CD14-positive monocyte (primary cell): Measurements from ENCODE around the gene SH3RF1. TPM values are rescaled to one million over a fixed set of nuclear protein-coding genes. Genes with fewer than 3 reads are reported as not detected.

Source experiments
- DNase-seq, 3 donors: peaks; one replicate each; pipeline ENCODE4 v3.0.0-alpha.2; 2011 to 2022
- H2AFZ ChIP-seq: 2 replicates; pipeline ENCODE4 v1.6.0; 2012; ENCODE audit warnings: mild to moderate bottlenecking, low read depth, low read length, inconsistent platforms; ENCODE audit not compliant: insufficient read depth, poor library complexity, severe bottlenecking
- H3K27ac ChIP-seq, 2 donors: 1 replicate in 1 of 2; 2 replicates in 1 of 2; pipeline ENCODE4 v1.5.1; 2012 to 2013; ENCODE audit warnings: low read length in 2 of 2, control low read depth in 1 of 2, inconsistent platforms in 1 of 2, low read depth in 1 of 2, mild to moderate bottlenecking in 1 of 2
- H3K27me3 ChIP-seq, 2 donors: one replicate each; pipeline versions ENCODE4 v1.6.0 to v1.6.1; 2011 to 2013; ENCODE audit warnings: low read length in 2 of 2; ENCODE audit not compliant: control insufficient read depth in 2 of 2, insufficient read depth in 2 of 2
- H3K36me3 ChIP-seq, 2 donors: replicated peaks in 1 of 2; 1 replicate in 1 of 2; 2 replicates in 1 of 2; pipeline versions ENCODE4 v1.5.1 to v1.6.1; 2012 to 2013; ENCODE audit warnings: low read length in 2 of 2, control low read depth in 1 of 2, inconsistent platforms in 1 of 2, mild to moderate bottlenecking in 1 of 2; ENCODE audit not compliant: insufficient read depth in 2 of 2, control insufficient read depth in 1 of 2
- H3K4me1 ChIP-seq, 2 donors: 1 replicate in 1 of 2; 2 replicates in 1 of 2; pipeline versions ENCODE4 v1.5.1 to v1.6.1; 2012 to 2013; ENCODE audit warnings: low read length in 2 of 2, control low read depth in 1 of 2, inconsistent platforms in 1 of 2, mild to moderate bottlenecking in 1 of 2, moderate library complexity in 1 of 2; ENCODE audit not compliant: insufficient read depth in 2 of 2, control insufficient read depth in 1 of 2
- H3K4me2 ChIP-seq: replicated peaks from 2 replicates; pipeline ENCODE3; 2012; ENCODE audit warnings: low read length, moderate library complexity, mild to moderate bottlenecking; ENCODE audit not compliant: poor library complexity, severe bottlenecking; ENCODE audit errors: extremely low read depth
- H3K4me3 ChIP-seq, 3 experiments: fragments of 200-600 bp in 1 of 3; sonication (generic) in 1 of 3; replicated peaks in 1 of 3; 1 replicate in 2 of 3; 2 replicates in 1 of 3; pipeline ENCODE4 v1.5.1; 2011 to 2013; ENCODE audit warnings: low read length in 3 of 3, mild to moderate bottlenecking in 3 of 3, control low read depth in 2 of 3, low read depth in 2 of 3, inconsistent platforms in 1 of 3, moderate library complexity in 1 of 3
- H3K79me2 ChIP-seq: 2 replicates; pipeline ENCODE4 v1.6.0; 2012; ENCODE audit warnings: mild to moderate bottlenecking, control low read depth, inconsistent platforms, low read length, moderate library complexity; ENCODE audit not compliant: insufficient read depth
- H3K9ac ChIP-seq: 2 replicates; pipeline ENCODE4 v1.6.0; 2017; ENCODE audit warnings: low read length, mild to moderate bottlenecking; ENCODE audit not compliant: insufficient read depth, poor library complexity, severe bottlenecking
- H3K9me3 ChIP-seq, 2 donors: replicated peaks in 1 of 2; 1 replicate in 1 of 2; 2 replicates in 1 of 2; pipeline versions ENCODE4 v1.5.1 to v1.6.1; 2012 to 2013; ENCODE audit warnings: low read length in 2 of 2, control low read depth in 1 of 2; ENCODE audit not compliant: control insufficient read depth in 1 of 2, insufficient read depth in 1 of 2
- H4K20me1 ChIP-seq: 2 replicates; pipeline ENCODE4 v1.6.0; 2012; ENCODE audit warnings: mild to moderate bottlenecking, low read length, control low read depth, moderate library complexity; ENCODE audit not compliant: insufficient read depth
- H3K27ac Mint-ChIP-seq, 7 donors: one replicate each; pipeline ENCODE4 v1.8.0; 2020; ENCODE audit warnings: mild to moderate bottlenecking in 7 of 7, mixed read lengths in 7 of 7, moderate library complexity in 6 of 7, inconsistent platforms in 2 of 7
- H3K27me3 Mint-ChIP-seq, 3 donors: one replicate each; pipeline ENCODE4 v1.8.0; 2021 to 2022; ENCODE audit warnings: low read depth in 3 of 3, mild to moderate bottlenecking in 3 of 3, mixed read lengths in 3 of 3, moderate library complexity in 3 of 3, inconsistent platforms in 1 of 3
- H3K36me3 Mint-ChIP-seq, 2 donors: one replicate each; pipeline ENCODE4 v1.8.0; 2020; ENCODE audit warnings: mixed read lengths in 2 of 2, inconsistent platforms in 1 of 2, mild to moderate bottlenecking in 1 of 2
- H3K4me1 Mint-ChIP-seq: one replicate; pipeline ENCODE4 v1.8.0; 2020; ENCODE audit warnings: mild to moderate bottlenecking, mixed read lengths
- H3K4me3 Mint-ChIP-seq, 2 donors: one replicate each; pipeline ENCODE4 v1.8.0; 2020; ENCODE audit warnings: mild to moderate bottlenecking in 2 of 2, mixed read lengths in 2 of 2, moderate library complexity in 1 of 2
- H3K9me3 Mint-ChIP-seq, 7 donors: one replicate each; pipeline ENCODE4 v1.8.0; 2020 to 2022; ENCODE audit warnings: mixed read lengths in 7 of 7, mild to moderate bottlenecking in 6 of 7, moderate library complexity in 6 of 7, inconsistent platforms in 2 of 7
- WGBS: methylation state at CpG from one replicate; pipeline ENCODE4 v1.1.5; 2013; ENCODE audit warnings: missing lambda C conversion rate; ENCODE audit not compliant: insufficient coverage; 5-methylcytosine and 5-hydroxymethylcytosine counted together
- intact Hi-C, 2 donors: fragments of 100-400 bp; cut with micrococcal nuclease; formaldehyde crosslinking; loops; one replicate each; pipeline versions ENCODE4 v1.15.0 to v1.15.1; 2023
- polyA plus RNA-seq, 3 donors: library from polyadenylated mRNA; depleted of rRNA in 1 of 3; unstranded in 2 of 3; stranded (reverse) in 1 of 3; fragments of 300-500 nt in 2 of 3; fragments of >200 nt in 1 of 3; fragmentation: Illumina TruSeq in 2 of 3; gene quantifications; 1 replicate in 2 of 3; 2 replicates in 1 of 3; pipeline ENCODE4 v1.2.3, GENCODE V29; 2012 to 2021
- TF ChIP-seq, protein P1 (sequence below): fragments of 200-600 bp; IDR thresholded peaks from one replicate; pipeline ENCODE4 v1.8.0; 2022; ENCODE audit warnings: antibody characterized with exemption, mild to moderate bottlenecking

Gene SH3RF1
- polyA plus RNA-seq, 3 donors = 3.1 to 4.7 (median 4.4) TPM

DNA sequence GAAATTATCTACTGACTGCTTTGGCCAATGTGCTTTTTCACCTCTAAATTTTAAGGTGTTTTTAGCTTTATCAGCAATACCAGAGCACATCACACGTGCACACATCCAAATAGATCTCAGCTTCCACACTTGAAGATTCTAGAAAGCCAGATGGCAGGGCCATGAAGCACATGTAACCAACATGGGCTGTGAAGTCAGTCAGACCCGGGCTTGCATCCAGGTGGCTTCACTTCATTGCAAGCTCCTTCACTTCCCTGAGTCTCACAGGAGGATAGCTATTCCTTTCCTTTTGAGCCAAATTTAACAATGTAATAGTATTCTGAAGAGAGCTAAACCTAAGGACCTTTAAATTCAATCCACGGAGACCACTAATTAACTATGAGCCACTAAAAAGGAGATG lies 86.5 kb downstream of the SH3RF1 start:
- Histone ChIP-seq H3K9ac (no peak overlapping the region), H3K27ac (no peak overlapping the region), H3K4me3 (no peak overlapping the region), H4K20me1 (peaks cover 9% of the 10 kb centered on the region), H3K9me3 (no peaks in the 10 kb centered on the region), H3K27me3 (no peaks in the 10 kb centered on the region), H3K4me2 (no peak overlapping the region), H2AFZ (no peak overlapping the region), H3K4me1 (no peaks in the 10 kb centered on the region), H3K79me2 (peaks cover 15% of the 10 kb centered on the region), H3K36me3 (no peaks in the 10 kb centered on the region)
- no peak overlapping the region for H3K27ac Mint-ChIP-seq
- WGBS = 100% methylated on average over 1 of the region's 3 CpGs
- intact Hi-C loops = no loop called here
- peaks cover 0 to 1% (median 0%) of the 10 kb centered on the region in 3 donors for H3K27me3 Mint-ChIP-seq
- H3K4me3 Mint-ChIP-seq = no peak overlapping the region
- H3K36me3 Mint-ChIP-seq = no peaks in the 10 kb centered on the region
- H3K9me3 Mint-ChIP-seq = no peaks in the 10 kb centered on the region
- no peaks in the 10 kb centered on the region for H3K4me1 Mint-ChIP-seq
- TF ChIP-seq, protein P1, sequence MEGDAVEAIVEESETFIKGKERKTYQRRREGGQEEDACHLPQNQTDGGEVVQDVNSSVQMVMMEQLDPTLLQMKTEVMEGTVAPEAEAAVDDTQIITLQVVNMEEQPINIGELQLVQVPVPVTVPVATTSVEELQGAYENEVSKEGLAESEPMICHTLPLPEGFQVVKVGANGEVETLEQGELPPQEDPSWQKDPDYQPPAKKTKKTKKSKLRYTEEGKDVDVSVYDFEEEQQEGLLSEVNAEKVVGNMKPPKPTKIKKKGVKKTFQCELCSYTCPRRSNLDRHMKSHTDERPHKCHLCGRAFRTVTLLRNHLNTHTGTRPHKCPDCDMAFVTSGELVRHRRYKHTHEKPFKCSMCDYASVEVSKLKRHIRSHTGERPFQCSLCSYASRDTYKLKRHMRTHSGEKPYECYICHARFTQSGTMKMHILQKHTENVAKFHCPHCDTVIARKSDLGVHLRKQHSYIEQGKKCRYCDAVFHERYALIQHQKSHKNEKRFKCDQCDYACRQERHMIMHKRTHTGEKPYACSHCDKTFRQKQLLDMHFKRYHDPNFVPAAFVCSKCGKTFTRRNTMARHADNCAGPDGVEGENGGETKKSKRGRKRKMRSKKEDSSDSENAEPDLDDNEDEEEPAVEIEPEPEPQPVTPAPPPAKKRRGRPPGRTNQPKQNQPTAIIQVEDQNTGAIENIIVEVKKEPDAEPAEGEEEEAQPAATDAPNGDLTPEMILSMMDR = no peak
- no peak for DNase-seq

DNA sequence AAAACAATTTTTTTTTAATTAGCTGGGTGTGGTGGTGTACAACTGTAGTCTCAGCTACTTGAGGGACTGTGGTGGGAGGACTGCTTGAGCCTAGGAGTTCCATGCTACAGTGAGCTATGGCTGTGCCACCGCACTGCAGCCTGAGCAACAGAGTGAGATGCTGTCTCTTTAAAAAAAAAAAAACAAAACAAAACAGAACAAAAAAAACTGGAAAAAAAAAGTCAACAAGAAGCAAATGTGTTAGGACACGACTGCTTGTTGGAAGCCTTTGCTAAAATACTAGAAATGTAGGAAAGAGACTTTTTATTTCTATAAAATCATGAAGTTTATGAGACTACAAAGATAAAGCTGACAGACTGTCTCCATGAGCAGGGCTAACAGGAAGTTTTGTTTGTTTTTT lies 87.2 kb downstream of the SH3RF1 start:
- no peak overlapping the region for H3K4me3 Mint-ChIP-seq
- H3K9me3 Mint-ChIP-seq = peaks cover 0 to 2% (median 0%) of the 10 kb centered on the region in 7 donors
- TF ChIP-seq, protein P1 = no peak
- no peak overlapping the region for H3K4me3 ChIP-seq
- no peaks in the 10 kb centered on the region for H3K4me1 ChIP-seq
- no peaks in the 10 kb centered on the region for H3K4me1 Mint-ChIP-seq
- no peak for DNase-seq
- no peaks in the 10 kb centered on the region for H3K27me3 ChIP-seq
- no peaks in the 10 kb centered on the region for H3K36me3 Mint-ChIP-seq
- H3K27ac ChIP-seq = no peak overlapping the region
- no CpG with 5 or more reads among the region's 2 CpGs for WGBS
- peaks cover 0 to 1% (median 0%) of the 10 kb centered on the region in 3 donors for H3K27me3 Mint-ChIP-seq
- no peak overlapping the region for H3K9ac ChIP-seq
- no peak overlapping the region for H3K4me2 ChIP-seq
- no peak overlapping the region for H2AFZ ChIP-seq
- H3K79me2 ChIP-seq = peaks cover 14% of the 10 kb centered on the region
- no peak overlapping the region for H3K27ac Mint-ChIP-seq
- intact Hi-C loops = no loop called here
- no peaks in the 10 kb centered on the region for H3K9me3 ChIP-seq
- H3K36me3 ChIP-seq = no peaks in the 10 kb centered on the region
- peaks cover 9% of the 10 kb centered on the region for H4K20me1 ChIP-seq
